Measurements from ENCODE around the gene TMEM131. TPM values are rescaled to one million over a fixed set of nuclear protein-coding genes. Genes with fewer than 3 reads are reported as not detected.

Gene TMEM131
- total and polyA plus RNA-seq, 2 donors = 11.4 to 15.6 TPM

- no peak overlapping the region for H3K4me3 ChIP-seq (ENCODE audit: low read length in 2 of 2)
- WGBS = 97% methylated on average over 7 of the region's 7 CpGs
- H3K36me3 ChIP-seq (ENCODE audit: control insufficient read depth in 2 of 2, insufficient read depth in 2 of 2, low read length in 1 of 2) = no peaks in the 10 kb centered on the region
- H3K27me3 ChIP-seq (ENCODE audit: control insufficient read depth in 2 of 2, insufficient read depth in 1 of 2, low read length in 1 of 2) = no peaks in the 10 kb centered on the region
- no peaks in the 10 kb centered on the region for H3K4me1 ChIP-seq (ENCODE audit: control insufficient read depth in 2 of 2, insufficient read depth in 2 of 2, low read length in 2 of 2)
- no peak overlapping the region for H3K27ac ChIP-seq (ENCODE audit: low read depth in 1 of 2, low read length in 1 of 2)
- DNase-seq (ENCODE audit: low read depth in 6 of 9, low spot score in 9 of 9) = no peak
- H3K9me3 ChIP-seq (ENCODE audit: control insufficient read depth in 2 of 2, insufficient read depth in 1 of 2, low read length in 1 of 2) = no peaks in the 10 kb centered on the region
These were observed 27.7 kb downstream of the TMEM131 start for GRCh38 chr2:97967931-97968627.

DNA sequence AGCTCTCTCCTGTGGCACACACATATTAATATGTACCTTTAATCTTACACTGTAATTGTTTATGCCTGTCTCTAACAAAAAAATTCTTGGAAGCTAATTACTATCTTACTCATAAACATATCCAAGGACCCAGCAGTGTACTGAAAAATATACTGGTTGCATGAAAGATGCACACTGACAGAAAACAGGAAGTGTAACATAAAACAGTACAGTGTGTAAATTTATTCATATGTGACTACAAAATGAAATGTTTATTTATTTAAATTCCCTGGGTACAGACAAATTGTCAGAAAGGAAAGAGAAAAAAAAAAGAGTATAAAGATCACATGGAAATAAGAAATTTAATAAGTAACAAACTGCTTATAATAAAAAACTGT, 28.5 kb downstream of the TMEM131 start:
- H3K4me1 ChIP-seq (ENCODE audit: control insufficient read depth in 2 of 2, insufficient read depth in 2 of 2, low read length in 2 of 2) = no peaks in the 10 kb centered on the region
- H3K36me3 ChIP-seq (ENCODE audit: control insufficient read depth in 2 of 2, insufficient read depth in 2 of 2, low read length in 1 of 2) = no peaks in the 10 kb centered on the region
- H3K9me3 ChIP-seq (ENCODE audit: control insufficient read depth in 2 of 2, insufficient read depth in 1 of 2, low read length in 1 of 2) = no peaks in the 10 kb centered on the region
- no peak for DNase-seq (ENCODE audit: low read depth in 6 of 9, low spot score in 9 of 9)
- H3K4me3 ChIP-seq (ENCODE audit: low read length in 2 of 2) = no peak overlapping the region
- H3K27me3 ChIP-seq (ENCODE audit: control insufficient read depth in 2 of 2, insufficient read depth in 1 of 2, low read length in 1 of 2) = no peaks in the 10 kb centered on the region
- no peak overlapping the region for H3K27ac ChIP-seq (ENCODE audit: low read depth in 1 of 2, low read length in 1 of 2)

GRCh38 chr2:97966545-97967215, 29.1 kb downstream of the TMEM131 start:
- Histone ChIP-seq H3K27ac (ENCODE audit: low read depth in 1 of 2, low read length in 1 of 2) (no peak overlapping the region), H3K4me3 (ENCODE audit: low read length in 2 of 2) (no peak overlapping the region), H3K9me3 (ENCODE audit: control insufficient read depth in 2 of 2, insufficient read depth in 1 of 2, low read length in 1 of 2) (no peaks in the 10 kb centered on the region), H3K36me3 (ENCODE audit: control insufficient read depth in 2 of 2, insufficient read depth in 2 of 2, low read length in 1 of 2) (no peaks in the 10 kb centered on the region), H3K4me1 (ENCODE audit: control insufficient read depth in 2 of 2, insufficient read depth in 2 of 2, low read length in 2 of 2) (no peaks in the 10 kb centered on the region), H3K27me3 (ENCODE audit: control insufficient read depth in 2 of 2, insufficient read depth in 1 of 2, low read length in 1 of 2) (no peaks in the 10 kb centered on the region)
- no peak for DNase-seq (ENCODE audit: low read depth in 6 of 9, low spot score in 9 of 9)
- WGBS = 92% methylated on average over 3 of the region's 3 CpGs

GRCh38 chr2:97965116-97965515, 30.6 kb downstream of the TMEM131 start:
- 97% methylated on average over 12 of the region's 12 CpGs for WGBS
- no peak overlapping the region for H3K27ac ChIP-seq (ENCODE audit: low read depth in 1 of 2, low read length in 1 of 2)

DNA sequence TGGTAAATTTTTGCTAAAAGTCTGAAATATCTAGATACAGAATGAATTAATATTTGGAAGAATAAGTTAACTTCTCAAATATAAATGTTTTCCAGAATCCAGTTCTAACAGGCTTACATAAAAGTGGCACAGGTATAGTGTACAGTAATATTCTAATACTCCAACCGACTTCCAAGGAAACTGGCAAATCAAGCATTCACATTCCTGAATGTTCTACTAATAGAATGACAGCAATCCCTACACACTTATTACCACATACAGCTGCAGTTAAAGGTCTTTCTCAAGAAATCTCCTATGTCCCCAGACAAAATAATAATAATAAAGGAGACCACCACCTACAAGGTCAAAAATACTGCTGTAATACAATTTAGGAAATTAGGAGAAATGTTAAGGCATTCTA, 31.9 kb downstream of the TMEM131 start:
- Histone ChIP-seq H3K36me3 (ENCODE audit: control insufficient read depth in 2 of 2, insufficient read depth in 2 of 2, low read length in 1 of 2) (no peaks in the 10 kb centered on the region), H3K4me3 (ENCODE audit: low read length in 2 of 2) (no peak overlapping the region), H3K27me3 (ENCODE audit: control insufficient read depth in 2 of 2, insufficient read depth in 1 of 2, low read length in 1 of 2) (no peaks in the 10 kb centered on the region), H3K27ac (ENCODE audit: low read depth in 1 of 2, low read length in 1 of 2) (no peak overlapping the region), H3K4me1 (ENCODE audit: control insufficient read depth in 2 of 2, insufficient read depth in 2 of 2, low read length in 2 of 2) (peaks cover 0 to 1% of the 10 kb centered on the region in 2 donors), H3K9me3 (ENCODE audit: control insufficient read depth in 2 of 2, insufficient read depth in 1 of 2, low read length in 1 of 2) (no peaks in the 10 kb centered on the region)
- no peak for DNase-seq (ENCODE audit: low read depth in 6 of 9, low spot score in 9 of 9)
- 93% methylated on average over 1 of the region's 1 CpG for WGBS

More at GRCh38 chr2:97965116-97965515, 30.6 kb downstream of the TMEM131 start:
- Histone ChIP-seq H3K9me3 (ENCODE audit: control insufficient read depth in 2 of 2, insufficient read depth in 1 of 2, low read length in 1 of 2) (no peaks in the 10 kb centered on the region), H3K4me3 (ENCODE audit: low read length in 2 of 2) (no peak overlapping the region), H3K4me1 (ENCODE audit: control insufficient read depth in 2 of 2, insufficient read depth in 2 of 2, low read length in 2 of 2) (no peaks in the 10 kb centered on the region), H3K27me3 (ENCODE audit: control insufficient read depth in 2 of 2, insufficient read depth in 1 of 2, low read length in 1 of 2) (no peaks in the 10 kb centered on the region), H3K36me3 (ENCODE audit: control insufficient read depth in 2 of 2, insufficient read depth in 2 of 2, low read length in 1 of 2) (no peaks in the 10 kb centered on the region)
- DNase-seq (ENCODE audit: low read depth in 6 of 9, low spot score in 9 of 9) = no peak

GRCh38 chr2:97963079-97963406, 32.7 kb downstream of the TMEM131 start:
- H3K27ac ChIP-seq (ENCODE audit: low read depth in 1 of 2, low read length in 1 of 2) = no peak overlapping the region

GRCh38 chr2:97961534-97961933, 34.2 kb downstream of the TMEM131 start:
- no peaks in the 10 kb centered on the region for H3K36me3 ChIP-seq (ENCODE audit: control insufficient read depth in 2 of 2, insufficient read depth in 2 of 2, low read length in 1 of 2)
- no peak overlapping the region for H3K4me3 ChIP-seq (ENCODE audit: low read length in 2 of 2)
- H3K27me3 ChIP-seq (ENCODE audit: control insufficient read depth in 2 of 2, insufficient read depth in 1 of 2, low read length in 1 of 2) = no peaks in the 10 kb centered on the region
- H3K4me1 ChIP-seq (ENCODE audit: control insufficient read depth in 2 of 2, insufficient read depth in 2 of 2, low read length in 2 of 2) = peaks cover 9 to 15% of the 10 kb centered on the region in 2 donors
- WGBS = 79% methylated on average over 5 of the region's 5 CpGs
- no peak overlapping the region for H3K27ac ChIP-seq (ENCODE audit: low read depth in 1 of 2, low read length in 1 of 2)
- no peak for DNase-seq (ENCODE audit: low read depth in 6 of 9, low spot score in 9 of 9)
- no peaks in the 10 kb centered on the region for H3K9me3 ChIP-seq (ENCODE audit: control insufficient read depth in 2 of 2, insufficient read depth in 1 of 2, low read length in 1 of 2)

More at GRCh38 chr2:97963079-97963406, 32.7 kb downstream of the TMEM131 start:
- H3K4me3 ChIP-seq (ENCODE audit: low read length in 2 of 2) = no peak overlapping the region
- H3K4me1 ChIP-seq (ENCODE audit: control insufficient read depth in 2 of 2, insufficient read depth in 2 of 2, low read length in 2 of 2) = peaks cover 4 to 10% of the 10 kb centered on the region in 2 donors
- no peaks in the 10 kb centered on the region for H3K27me3 ChIP-seq (ENCODE audit: control insufficient read depth in 2 of 2, insufficient read depth in 1 of 2, low read length in 1 of 2)
- H3K9me3 ChIP-seq (ENCODE audit: control insufficient read depth in 2 of 2, insufficient read depth in 1 of 2, low read length in 1 of 2) = no peaks in the 10 kb centered on the region
- no peak for DNase-seq (ENCODE audit: low read depth in 6 of 9, low spot score in 9 of 9)
- no peaks in the 10 kb centered on the region for H3K36me3 ChIP-seq (ENCODE audit: control insufficient read depth in 2 of 2, insufficient read depth in 2 of 2, low read length in 1 of 2)

DNA sequence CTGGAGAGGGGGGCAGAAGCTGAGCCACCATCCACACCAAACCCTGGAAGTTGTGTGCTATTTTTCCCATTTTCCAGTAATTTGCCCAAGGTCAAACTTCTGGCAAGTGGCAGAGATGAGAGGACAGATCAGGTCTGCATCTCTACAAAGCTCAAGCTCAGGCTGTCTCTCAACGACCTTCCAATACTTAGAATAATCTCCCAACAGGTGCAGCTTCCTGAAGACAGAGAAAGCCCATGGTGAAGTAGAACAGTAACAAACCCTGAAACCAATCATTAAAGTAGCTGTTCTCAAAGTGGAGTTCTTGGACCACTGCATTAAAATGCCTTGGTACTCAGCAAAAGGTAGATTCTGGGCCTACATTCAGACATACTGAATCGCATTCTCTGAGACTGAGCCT, 37.6 kb downstream of the TMEM131 start:
- Histone ChIP-seq H3K9me3 (ENCODE audit: control insufficient read depth in 2 of 2, insufficient read depth in 1 of 2, low read length in 1 of 2) (no peaks in the 10 kb centered on the region), H3K27me3 (ENCODE audit: control insufficient read depth in 2 of 2, insufficient read depth in 1 of 2, low read length in 1 of 2) (no peaks in the 10 kb centered on the region), H3K4me3 (ENCODE audit: low read length in 2 of 2) (no peak overlapping the region), H3K27ac (ENCODE audit: low read depth in 1 of 2, low read length in 1 of 2) (no peak overlapping the region), H3K4me1 (ENCODE audit: control insufficient read depth in 2 of 2, insufficient read depth in 2 of 2, low read length in 2 of 2) (peaks cover 9 to 15% of the 10 kb centered on the region in 2 donors), H3K36me3 (ENCODE audit: control insufficient read depth in 2 of 2, insufficient read depth in 2 of 2, low read length in 1 of 2) (no peaks in the 10 kb centered on the region)
- WGBS = 51% methylated on average over 2 of the region's 2 CpGs
- peak in 1 of 9 donors; percentile 30 for DNase-seq (ENCODE audit: low read depth in 6 of 9, low spot score in 9 of 9)

GRCh38 chr2:97957432-97958183, 38.1 kb downstream of the TMEM131 start:
- peak in 6 of 9 donors; percentile 13 to 57 (median 18) for DNase-seq (ENCODE audit: low read depth in 6 of 9, low spot score in 9 of 9)
- H3K27me3 ChIP-seq (ENCODE audit: control insufficient read depth in 2 of 2, insufficient read depth in 1 of 2, low read length in 1 of 2) = no peaks in the 10 kb centered on the region
- peaks cover 9 to 15% of the 10 kb centered on the region in 2 donors for H3K4me1 ChIP-seq (ENCODE audit: control insufficient read depth in 2 of 2, insufficient read depth in 2 of 2, low read length in 2 of 2)
- H3K9me3 ChIP-seq (ENCODE audit: control insufficient read depth in 2 of 2, insufficient read depth in 1 of 2, low read length in 1 of 2) = no peaks in the 10 kb centered on the region
- H3K36me3 ChIP-seq (ENCODE audit: control insufficient read depth in 2 of 2, insufficient read depth in 2 of 2, low read length in 1 of 2) = no peaks in the 10 kb centered on the region
- 22% methylated on average over 5 of the region's 5 CpGs for WGBS
- H3K4me3 ChIP-seq (ENCODE audit: low read length in 2 of 2) = no peak overlapping the region
- H3K27ac ChIP-seq (ENCODE audit: low read depth in 1 of 2, low read length in 1 of 2) = no peak overlapping the region

Data from thymus (tissue), 11 donors.